K562 (cell line): Measurements from ENCODE around the gene DAP. TPM values are rescaled to one million over a fixed set of nuclear protein-coding genes. Genes with fewer than 3 reads are reported as not detected.

ENCODE experiments used
- ATAC-seq: fragments of 200-7000 bp; cut with Tn5 transposase; 3 replicates; pipeline ENCODE4 v1.9.1; 2020; ENCODE audit warnings: moderate library complexity
- BruUV-seq: library from RNA; stranded (reverse); fragments of 400-500 nt; replicated peaks from 2 replicates; lab custom pipeline; 2021; lab: Mats Ljungman, UMichigan
- CTCF ChIA-PET: fragments of 300-600 bp; formaldehyde crosslinking; extraction: SDS; loops from one replicate; lab custom pipeline; 2021; ENCODE audit warnings: low intra/inter-chr PET ratio; lab: Yijun Ruan, JAX
- POLR2A ChIA-PET: fragments of 300-600, 350-650 bp; sonication (Branson Sonifier 250); formaldehyde crosslinking; extraction: SDS; loops from one replicate; lab custom pipeline; 2021; ENCODE audit warnings: antibody characterized with exemption, inconsistent platforms; lab: Yijun Ruan, JAX
- DNase-seq, 4 experiments: peaks; one replicate each; pipeline versions ENCODE4 v3.0.0 to v3.0.0-alpha.2; 2011 to 2018; ENCODE audit warnings: low spot score in 3 of 4, mixed read lengths in 3 of 4; ENCODE audit errors: extremely low read depth in 1 of 4
- FAIRE-seq: peaks from 2 replicates; lab custom pipeline; 2011; peaks lifted over from hg19 to GRCh38; lab: Jason Lieb, UNC
- H2AFZ ChIP-seq: 2 replicates; pipeline ENCODE4 v1.6.0; 2011; ENCODE audit warnings: low read depth, low read length, control low read depth, inconsistent platforms
- H3K27ac ChIP-seq: fragments of 200-600 bp; 3 replicates; pipeline ENCODE4 v1.8.0; 2011; ENCODE audit warnings: low read depth, mild to moderate bottlenecking, control low read depth, inconsistent platforms, low read length, moderate library complexity, mixed read lengths; ENCODE audit errors: extremely low read depth
- H3K27me3 ChIP-seq, 2 experiments: fragments of 300-600 bp in 1 of 2; 2 replicates in 1 of 2; 3 replicates in 1 of 2; pipeline versions ENCODE4 v1.6.0 to v1.8.0; 2011; ENCODE audit warnings: inconsistent platforms in 2 of 2, low read length in 2 of 2, mild to moderate bottlenecking in 1 of 2, mixed read lengths in 1 of 2, moderate library complexity in 1 of 2; ENCODE audit not compliant: control insufficient read depth in 2 of 2, insufficient read depth in 2 of 2
- H3K36me3 ChIP-seq: fragments of 300-600 bp; 3 replicates; pipeline ENCODE4 v1.8.0; 2011; ENCODE audit warnings: mild to moderate bottlenecking, low read length, inconsistent platforms; ENCODE audit not compliant: control insufficient read depth, insufficient read depth
- H3K4me1 ChIP-seq, 2 experiments: fragments of 200-600 bp in 1 of 2; replicated peaks in 1 of 2; 2 replicates in 1 of 2; 3 replicates in 1 of 2; pipeline versions ENCODE4 v1.5.1 to v1.8.0; 2011; ENCODE audit warnings: inconsistent platforms in 2 of 2, low read length in 2 of 2, mild to moderate bottlenecking in 1 of 2, mixed read lengths in 1 of 2, moderate library complexity in 1 of 2; ENCODE audit not compliant: control insufficient read depth in 2 of 2, insufficient read depth in 2 of 2
- H3K4me2 ChIP-seq: 2 replicates; pipeline ENCODE4 v1.6.1; 2011; ENCODE audit warnings: low read length, control low read depth, inconsistent platforms, mixed read lengths; ENCODE audit not compliant: insufficient read depth
- H3K4me3 ChIP-seq: fragments of 200-600 bp; sonication (generic), shearing (Covaris generic); 2 replicates; pipeline ENCODE4 v1.5.1; 2016; ENCODE audit warnings: control low read depth, inconsistent platforms
- H3K79me2 ChIP-seq: fragments of 200-600 bp; 3 replicates; pipeline ENCODE4 v1.8.0; 2011; ENCODE audit warnings: low read length, inconsistent platforms; ENCODE audit not compliant: control insufficient read depth, insufficient read depth
- H3K9ac ChIP-seq, 2 experiments: 2 replicates each; pipeline versions ENCODE4 v1.6.0 to v1.6.1; 2011; ENCODE audit warnings: low read depth in 2 of 2, low read length in 2 of 2, control low read depth in 1 of 2, inconsistent platforms in 1 of 2, mild to moderate bottlenecking in 1 of 2, mixed read lengths in 1 of 2; ENCODE audit not compliant: insufficient read depth in 1 of 2
- H3K9me1 ChIP-seq: one replicate; pipeline ENCODE4 v1.6.0; 2011; ENCODE audit warnings: inconsistent platforms, mild to moderate bottlenecking, low read length, moderate library complexity; ENCODE audit not compliant: control insufficient read depth, insufficient read depth
- H3K9me3 ChIP-seq: replicated peaks from 2 replicates; pipeline ENCODE4 v1.5.1; 2011; ENCODE audit warnings: low read depth, low read length, inconsistent platforms; ENCODE audit not compliant: control insufficient read depth, insufficient read depth
- H4K20me1 ChIP-seq: replicated peaks from 2 replicates; pipeline ENCODE4 v1.6.1; 2011; ENCODE audit warnings: low read length, inconsistent platforms, mixed read lengths; ENCODE audit not compliant: control insufficient read depth, insufficient read depth
- E2F3 ChIP-seq: fragments of 250-450 bp; sonication (Bioruptor Pico); IDR thresholded peaks from 2 replicates; pipeline ENCODE4 v1.4.0; 2020; ENCODE audit warnings: mild to moderate bottlenecking
- ESRRA ChIP-seq: fragments of 450-650 bp; IDR thresholded peaks from 2 replicates; pipeline ENCODE4 v1.6.1; 2014; ENCODE audit warnings: low read depth, mild to moderate bottlenecking, moderate library complexity, borderline replicate concordance
- KLF1 ChIP-seq: fragments of 450-650 bp; IDR thresholded peaks from 2 replicates; pipeline ENCODE4 v1.6.1; 2016; ENCODE audit warnings: missing genetic modification characterization, missing compliant biosample characterization
- MBD1 ChIP-seq: fragments of 250-450 bp; sonication (Bioruptor Pico); IDR thresholded peaks from 2 replicates; pipeline ENCODE4 v1.8.0; 2022; ENCODE audit warnings: inconsistent platforms
- MCM5 ChIP-seq: fragments of 450-650 bp; IDR thresholded peaks from 2 replicates; pipeline ENCODE4 v1.6.1; 2016; ENCODE audit warnings: low read depth
- MYNN ChIP-seq, 2 experiments: sonication (generic); formaldehyde crosslinking in 1 of 2; IDR thresholded peaks; 2 replicates each; pipeline versions ENCODE4 v1.5.0 to v1.6.1; 2016 to 2020; ENCODE audit warnings: antibody characterized with exemption in 1 of 2, missing genetic modification reagents in 1 of 2
- SMARCA5 ChIP-seq: fragments of 450-650 bp; IDR thresholded peaks from 2 replicates; pipeline ENCODE4 v1.6.1; 2016
- TAF7 ChIP-seq: fragments of 450-650 bp; IDR thresholded peaks from 2 replicates; pipeline ENCODE4 v1.6.1; 2016; ENCODE audit warnings: missing genetic modification characterization, missing compliant biosample characterization
- TCF7L2 ChIP-seq: fragments of 150-350 bp; IDR thresholded peaks from 2 replicates; pipeline ENCODE4 v1.6.1; 2016; ENCODE audit warnings: low read depth, mild to moderate bottlenecking, low read length, moderate library complexity
- TEAD4 ChIP-seq, 2 experiments: sonication (generic) in 1 of 2; formaldehyde crosslinking in 1 of 2; IDR thresholded peaks; 2 replicates each; pipeline versions ENCODE4 v1.6.1 to v1.8.0; 2012 to 2022; ENCODE audit warnings: borderline replicate concordance in 1 of 2, inconsistent platforms in 1 of 2, low read length in 1 of 2, mild to moderate bottlenecking in 1 of 2, missing genetic modification reagents in 1 of 2
- U2AF1 ChIP-seq: fragments of 200-400 bp; formaldehyde crosslinking; optimal IDR thresholded peaks from 2 replicates; pipeline ENCODE3; 2017; ENCODE audit warnings: mild to moderate bottlenecking, low read depth, low read length, moderate library complexity
- XRCC3 ChIP-seq: fragments of 450-650 bp; IDR thresholded peaks from 2 replicates; pipeline ENCODE4 v1.6.1; 2017; ENCODE audit warnings: mild to moderate bottlenecking, moderate library complexity
- ZNF146 ChIP-seq: IDR thresholded peaks from one replicate; pipeline ENCODE4 v1.6.1; 2018; ENCODE audit warnings: missing compliant biosample characterization; ENCODE audit not compliant: unreplicated experiment
- ZZZ3 ChIP-seq: fragments of 450-650 bp; IDR thresholded peaks from 2 replicates; pipeline ENCODE4 v1.6.1; 2016; ENCODE audit warnings: antibody characterized with exemption, mild to moderate bottlenecking, moderate library complexity
- WGBS: fragments of 100-300 bp; shearing (Covaris generic); methylation state at CpG from one replicate; pipeline ENCODE4 v1.1.6; 2016; ENCODE audit warnings: low coverage, mixed read lengths; ENCODE audit not compliant: insufficient coverage; ENCODE audit errors: missing lambda C conversion rate; 5-methylcytosine and 5-hydroxymethylcytosine counted together
- in situ Hi-C: fragments of 300-500 bp; cut with MboI; formaldehyde crosslinking; loops from 4 replicates; pipeline ENCODE4 v1.15.0; 2018; ENCODE audit warnings: inconsistent platforms, mixed read lengths
- intact Hi-C: fragments of 100-400 bp; cut with micrococcal nuclease; formaldehyde crosslinking; loops from 2 replicates; pipeline ENCODE4 v1.14.2; 2022
- polyA plus RNA-seq, 8 experiments: library from polyadenylated mRNA; depleted of rRNA in 4 of 8; stranded (reverse) in 5 of 8; unstranded in 3 of 8; fragments of >200 nt; fragmentation: Nextera tagmentation in 2 of 8; fragmentation: Illumina TruSeq in 1 of 8; extraction: Ambion mirVana in 2 of 8; extraction: Trizol in 1 of 8; gene quantifications; 2 replicates each; pipeline versions ENCODE4 v1.2.1 to v1.2.3, GENCODE V29; 2011 to 2014; ENCODE audit warnings: inconsistent platforms in 1 of 8, missing spikeins in 1 of 8
- total RNA-seq, 7 experiments: library from RNA; depleted of rRNA in 6 of 7; stranded (reverse); fragments of >200 nt in 6 of 7; fragmentation: Illumina TruSeq in 2 of 7; extraction: Trizol in 2 of 7; gene quantifications; 2 replicates each; pipeline versions ENCODE4 v1.2.1 to v1.2.3, GENCODE V29; 2011 to 2021; ENCODE audit warnings: low replicate concordance in 1 of 7
- TF ChIP-seq, protein P1 (sequence below): fragments of 150-350 bp; IDR thresholded peaks from 2 replicates; pipeline ENCODE4 v1.6.1; 2014; ENCODE audit warnings: low read depth, mild to moderate bottlenecking, low read length, borderline replicate concordance

DAP gene
- total and polyA plus RNA-seq, 9 of the 15 experiments (the other 6 are each of a cell fraction or from before 2014, with no cell fraction given), result 14.1 to 151 (median 34.5) TPM

DNA sequence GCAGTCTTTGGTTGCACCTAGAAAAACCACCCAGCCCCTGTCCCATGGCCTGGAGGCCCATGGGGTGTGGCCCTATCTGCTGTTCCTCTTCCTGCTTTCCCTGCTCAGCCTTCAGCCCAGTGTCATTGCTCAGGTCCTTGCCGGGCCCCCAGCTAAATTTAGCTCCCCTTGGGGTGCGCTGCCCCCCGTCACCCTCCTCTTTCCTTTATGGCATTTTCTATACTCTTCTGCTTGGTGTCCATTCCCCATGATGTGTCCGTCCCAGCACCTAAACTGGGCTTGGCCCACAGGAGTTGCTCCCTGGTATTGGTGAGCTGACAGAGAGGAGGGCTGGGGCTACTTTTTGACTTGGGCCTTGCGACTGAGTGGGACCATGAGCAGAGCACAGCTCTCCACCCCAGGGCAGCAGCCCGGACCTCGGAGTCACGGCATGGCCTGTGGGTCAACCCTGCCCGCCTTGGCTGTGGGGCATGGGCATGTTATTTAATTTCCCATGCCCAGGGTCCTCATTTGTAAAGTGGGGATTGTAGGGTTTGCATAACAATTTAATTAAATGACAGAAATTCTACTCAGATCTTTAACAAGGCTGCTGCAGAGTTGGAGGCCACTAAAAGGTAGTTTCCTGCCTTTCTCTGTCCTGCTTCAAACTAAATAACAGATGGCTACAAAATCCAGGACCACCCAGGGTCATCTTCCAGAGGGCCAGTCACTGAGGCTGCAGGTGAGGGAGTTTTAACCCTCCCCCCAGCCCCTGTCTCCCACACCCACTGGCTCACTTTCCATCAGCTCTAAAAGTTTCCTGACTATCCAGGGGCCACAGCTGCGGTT lies 98.2 kb downstream of the DAP start (continued):
- TF ChIP-seq, protein P1, sequence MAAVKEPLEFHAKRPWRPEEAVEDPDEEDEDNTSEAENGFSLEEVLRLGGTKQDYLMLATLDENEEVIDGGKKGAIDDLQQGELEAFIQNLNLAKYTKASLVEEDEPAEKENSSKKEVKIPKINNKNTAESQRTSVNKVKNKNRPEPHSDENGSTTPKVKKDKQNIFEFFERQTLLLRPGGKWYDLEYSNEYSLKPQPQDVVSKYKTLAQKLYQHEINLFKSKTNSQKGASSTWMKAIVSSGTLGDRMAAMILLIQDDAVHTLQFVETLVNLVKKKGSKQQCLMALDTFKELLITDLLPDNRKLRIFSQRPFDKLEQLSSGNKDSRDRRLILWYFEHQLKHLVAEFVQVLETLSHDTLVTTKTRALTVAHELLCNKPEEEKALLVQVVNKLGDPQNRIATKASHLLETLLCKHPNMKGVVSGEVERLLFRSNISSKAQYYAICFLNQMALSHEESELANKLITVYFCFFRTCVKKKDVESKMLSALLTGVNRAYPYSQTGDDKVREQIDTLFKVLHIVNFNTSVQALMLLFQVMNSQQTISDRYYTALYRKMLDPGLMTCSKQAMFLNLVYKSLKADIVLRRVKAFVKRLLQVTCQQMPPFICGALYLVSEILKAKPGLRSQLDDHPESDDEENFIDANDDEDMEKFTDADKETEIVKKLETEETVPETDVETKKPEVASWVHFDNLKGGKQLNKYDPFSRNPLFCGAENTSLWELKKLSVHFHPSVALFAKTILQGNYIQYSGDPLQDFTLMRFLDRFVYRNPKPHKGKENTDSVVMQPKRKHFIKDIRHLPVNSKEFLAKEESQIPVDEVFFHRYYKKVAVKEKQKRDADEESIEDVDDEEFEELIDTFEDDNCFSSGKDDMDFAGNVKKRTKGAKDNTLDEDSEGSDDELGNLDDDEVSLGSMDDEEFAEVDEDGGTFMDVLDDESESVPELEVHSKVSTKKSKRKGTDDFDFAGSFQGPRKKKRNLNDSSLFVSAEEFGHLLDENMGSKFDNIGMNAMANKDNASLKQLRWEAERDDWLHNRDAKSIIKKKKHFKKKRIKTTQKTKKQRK, result no peak
- no peak for TF ChIP-seq TCF7L2
- TF ChIP-seq SMARCA5, result no peak
- TF ChIP-seq U2AF1, result no peak

GRCh38 chr5:10662083-10662482 lies 99.0 kb downstream of the DAP start:
- H3K27me3 ChIP-seq, result peaks cover 46 to 66% of the 10 kb centered on the region in 2 experiments
- no peak overlapping the region for H3K9ac ChIP-seq
- in situ Hi-C loops (no loop called here), intact Hi-C loops (no loop called here)
- FAIRE-seq, result no peak
- H4K20me1 ChIP-seq, result peaks cover 10% of the 10 kb centered on the region; the same call in 1 of the 2 replicates
- WGBS, result 2% methylated on average over 11 of the region's 11 CpGs
- CTCF ChIA-PET, result no interaction called here
- H3K27ac ChIP-seq, result no peak overlapping the region
- H3K4me1 ChIP-seq, result 0 out of 5 replicates have a peak, but pooled peaks cover 0 to 3% of the 10 kb centered on the region in 2 experiments
- TF ChIP-seq TAF7 (tag), result no peak
- TF ChIP-seq XRCC3, result no peak
- TF ChIP-seq MBD1 (CRISPR knock-in tag), result no peak
- no peak for TF ChIP-seq E2F3 (CRISPR knock-in tag)
- TF ChIP-seq ESRRA, result no peak
- no peak for TF ChIP-seq MCM5
- no peak for TF ChIP-seq ZNF146 (CRISPR knock-in tag)
- TF ChIP-seq TEAD4 (IDR thresholded peaks at IDR 0.05; ENCODE audit: low read length), result no peak
- no peak for TF ChIP-seq TEAD4 (CRISPR knock-in tag; IDR thresholded peaks at IDR 0.05; ENCODE audit: borderline replicate concordance)
- TF ChIP-seq MYNN (IDR thresholded peaks at IDR 0.05), result no peak
- no peak for TF ChIP-seq MYNN (CRISPR knock-in tag; IDR thresholded peaks at IDR 0.05)
- no peak for TF ChIP-seq ZZZ3
- TF ChIP-seq KLF1 (tag), result no peak
- H3K4me3 ChIP-seq, result no peak overlapping the region
- BruUV-seq, result no TSS peak
- no peaks in the 10 kb centered on the region for H3K36me3 ChIP-seq
- no peaks in the 10 kb centered on the region for H3K9me1 ChIP-seq
- ATAC-seq, result no peak
- POLR2A ChIA-PET, result interaction anchor here (1.7 kb wide), 1 partner anchor 13 kb away, joined by 7 read pairs; no protein-coding TSS in a partner anchor
- no peak overlapping the region for H3K4me2 ChIP-seq
- no peak overlapping the region for H2AFZ ChIP-seq
- H3K9me3 ChIP-seq, result no peaks in the 10 kb centered on the region
- no peaks in the 10 kb centered on the region for H3K79me2 ChIP-seq
- DNase-seq, result no peak
